GM23338 (cell line): ENCODE results near the gene NUSAP1. TPM values are rescaled to one million over a fixed set of nuclear protein-coding genes. Genes with fewer than 3 reads are reported as not detected.

ENCODE experiments used
- ATAC-seq: fragments of 200-7000 bp; cut with Tn5 transposase; 3 replicates; pipeline ENCODE4 v1.9.1; 2020
- DNase-seq: peaks from one replicate; pipeline ENCODE4 v3.0.0-alpha.2; 2015; ENCODE audit warnings: low spot score
- H2AFZ ChIP-seq: fragments of 200-600 bp; sonication (generic); 2 replicates; pipeline ENCODE4 v1.8.0; 2016; ENCODE audit warnings: antibody characterized with exemption, mild to moderate bottlenecking, moderate library complexity
- H3F3A ChIP-seq: fragments of 200-600 bp; sonication (generic); replicated peaks from 2 replicates; pipeline ENCODE4 v1.8.0; 2017; ENCODE audit warnings: antibody characterized with exemption, mixed run types, low read depth
- H3K27ac ChIP-seq: fragments of 200-600 bp; sonication (generic); 2 replicates; pipeline ENCODE4 v1.6.1; 2016; ENCODE audit warnings: low read depth
- H3K27me3 ChIP-seq: fragments of 200-600 bp; sonication (generic); 2 replicates; pipeline ENCODE4 v1.8.0; 2016; ENCODE audit warnings: mild to moderate bottlenecking, mixed run types, moderate library complexity; ENCODE audit not compliant: insufficient read depth
- H3K36me3 ChIP-seq: fragments of 200-600 bp; sonication (generic); 2 replicates; pipeline ENCODE4 v1.8.0; 2016; ENCODE audit warnings: mild to moderate bottlenecking; ENCODE audit not compliant: insufficient read depth
- H3K4me1 ChIP-seq: fragments of 200-600 bp; sonication (generic); 2 replicates; pipeline ENCODE4 v1.8.0; 2016; ENCODE audit warnings: mild to moderate bottlenecking, moderate library complexity; ENCODE audit not compliant: insufficient read depth
- H3K4me2 ChIP-seq: fragments of 200-600 bp; sonication (generic); 2 replicates; pipeline ENCODE4 v1.7.1; 2017; ENCODE audit warnings: mixed run types
- H3K4me3 ChIP-seq: fragments of 200-600 bp; sonication (generic); 2 replicates; pipeline ENCODE4 v1.6.1; 2016; ENCODE audit warnings: mixed run types
- H3K79me2 ChIP-seq: fragments of 200-600 bp; sonication (generic); replicated peaks from 2 replicates; pipeline ENCODE4 v1.8.0; 2017; ENCODE audit warnings: mild to moderate bottlenecking; ENCODE audit not compliant: insufficient read depth
- H3K9me2 ChIP-seq: fragments of 200-600 bp; sonication (generic); 2 replicates; pipeline ENCODE4 v1.8.0; 2017; ENCODE audit not compliant: insufficient read depth
- H4K20me1 ChIP-seq: fragments of 200-600 bp; sonication (generic); replicated peaks from 2 replicates; pipeline ENCODE4 v1.8.0; 2017; ENCODE audit warnings: mild to moderate bottlenecking; ENCODE audit not compliant: insufficient read depth
- H3K27ac Mint-ChIP-seq: 2 replicates; pipeline ENCODE4 v1.8.0; 2020; ENCODE audit warnings: inconsistent platforms, mild to moderate bottlenecking, moderate library complexity, mixed read lengths
- H3K27me3 Mint-ChIP-seq: 3 replicates; pipeline ENCODE4 v1.8.0; 2022; ENCODE audit warnings: low read depth, mild to moderate bottlenecking, moderate library complexity, mixed read lengths, inconsistent platforms; ENCODE audit not compliant: insufficient read depth, poor library complexity
- H3K36me3 Mint-ChIP-seq: 3 replicates; pipeline ENCODE4 v1.8.0; 2021; ENCODE audit warnings: low read depth, mild to moderate bottlenecking, inconsistent platforms, moderate library complexity, mixed read lengths
- H3K4me1 Mint-ChIP-seq: 3 replicates; pipeline ENCODE4 v1.8.0; 2020; ENCODE audit warnings: mild to moderate bottlenecking, inconsistent platforms, mixed read lengths
- H3K4me3 Mint-ChIP-seq: 3 replicates; pipeline ENCODE4 v1.8.0; 2021; ENCODE audit warnings: moderate library complexity, mild to moderate bottlenecking, inconsistent platforms, mixed read lengths
- H3K9me3 Mint-ChIP-seq: 3 replicates; pipeline ENCODE4 v1.8.0; 2020; ENCODE audit warnings: moderate library complexity, mild to moderate bottlenecking, inconsistent platforms, mixed read lengths
- CREB1 ChIP-seq: fragments of 250-450 bp; sonication (Bioruptor Pico); IDR thresholded peaks from 2 replicates; pipeline ENCODE4 v1.5.0; 2020; ENCODE audit warnings: low read depth, mild to moderate bottlenecking, moderate library complexity
- CTCF ChIP-seq, 2 experiments: fragments of 200-600 bp in 1 of 2; sonication (generic) in 1 of 2; conservative IDR thresholded peaks; 2 replicates each; pipeline versions ENCODE4 v1.5.1 to v1.6.1; 2016 to 2017; ENCODE audit warnings: antibody characterized with exemption in 2 of 2, low read depth in 2 of 2, mild to moderate bottlenecking in 2 of 2, moderate library complexity in 1 of 2
- ETS1 ChIP-seq: IDR thresholded peaks from 2 replicates; pipeline ENCODE4 v1.6.1; 2016; ENCODE audit warnings: antibody characterized with exemption
- EZH2 ChIP-seq: fragments of 200-600 bp; sonication (generic); IDR thresholded peaks from one replicate; pipeline ENCODE4 v1.8.0; 2017; ENCODE audit warnings: antibody characterized with exemption, mild to moderate bottlenecking, low read depth; ENCODE audit not compliant: unreplicated experiment
- JUNB ChIP-seq: IDR thresholded peaks from one replicate; pipeline ENCODE4 v1.6.1; 2016; ENCODE audit warnings: antibody characterized with exemption; ENCODE audit not compliant: unreplicated experiment
- POLR2AphosphoS5 ChIP-seq: IDR thresholded peaks from 2 replicates; pipeline ENCODE4 v1.6.1; 2016; ENCODE audit warnings: antibody characterized with exemption, low read depth
- ZNF114 ChIP-seq: fragments of 250-450 bp; sonication (Bioruptor Pico); IDR thresholded peaks from 2 replicates; pipeline ENCODE4 v1.5.0; 2020; ENCODE audit warnings: mild to moderate bottlenecking, moderate library complexity
- ZNF331 ChIP-seq: fragments of 250-450 bp; sonication (Bioruptor Pico); IDR thresholded peaks from 2 replicates; pipeline ENCODE4 v1.5.0; 2020; ENCODE audit warnings: low read depth, mild to moderate bottlenecking, moderate library complexity
- polyA plus RNA-seq: library from polyadenylated mRNA; unstranded; fragments of >200 nt; fragmentation: Nextera tagmentation; extraction: Ambion mirVana; gene quantifications from 2 replicates; pipeline ENCODE4 v1.2.1, GENCODE V29; 2016
- total RNA-seq: library from RNA; depleted of rRNA; stranded (reverse); fragments of >200 nt; shearing (Covaris generic); gene quantifications from 2 replicates; pipeline ENCODE4 v1.2.3, GENCODE V29; 2014

The NUSAP1 gene
- total and polyA plus RNA-seq, 2 experiments from 2014 or later: 126 to 272 TPM

GRCh38 chr15:41304149-41304770, 28.4 kb upstream of the NUSAP1 start (continued):
- no peak for TF ChIP-seq CTCF (conservative IDR thresholded peaks at IDR 0.05; ENCODE audit: low read depth in 2 of 2)
- TF ChIP-seq ZNF114: no peak
- TF ChIP-seq ETS1: no peak
- TF ChIP-seq ZNF331 (CRISPR knock-in tag): no peak
- TF ChIP-seq CREB1 (CRISPR knock-in tag): no peak

- DNase-seq: no peak
- peaks cover 12% of the 10 kb centered on the region; the same call in 2 of the 3 replicates for H3K36me3 Mint-ChIP-seq
- Histone ChIP-seq H3K36me3 (peaks cover 9% of the 10 kb centered on the region; the same call in 1 of the 2 replicates), H3F3A (0 out of 2 replicates have a peak, but pooled peaks cover 2% of the 10 kb centered on the region), H3K79me2 (no peaks in the 10 kb centered on the region), H3K9me2 (no peaks in the 10 kb centered on the region), H2AFZ (no peak overlapping the region), H3K4me2 (no peak overlapping the region), H3K4me1 (peaks cover 19% of the 10 kb centered on the region), H3K27me3 (no peaks in the 10 kb centered on the region), H4K20me1 (peaks cover 8% of the 10 kb centered on the region), H3K4me3 (no peak overlapping the region), H3K27ac (peak overlapping the region; percentile 47; the same call in 1 of the 2 replicates)
- no peaks in the 10 kb centered on the region for H3K27me3 Mint-ChIP-seq
- TF ChIP-seq POLR2AphosphoS5: 0 out of 2 replicates have a peak, but pooled peaks have one; percentile 26
- no peak for TF ChIP-seq EZH2
- no peak overlapping the region for H3K4me3 Mint-ChIP-seq
- peaks cover 22% of the 10 kb centered on the region for H3K4me1 Mint-ChIP-seq
- H3K27ac Mint-ChIP-seq: no peak overlapping the region
- H3K9me3 Mint-ChIP-seq: no peaks in the 10 kb centered on the region
- ATAC-seq: no peak
Observed at GRCh38 chr15:41307679-41308078, 25.0 kb upstream of the NUSAP1 start.

- H2AFZ ChIP-seq: no peak overlapping the region
- Mint-ChIP-seq H3K9me3 (no peaks in the 10 kb centered on the region), H3K4me1 (peaks cover 5% of the 10 kb centered on the region; the same call in 2 of the 3 replicates), H3K27ac (no peak overlapping the region), H3K4me3 (no peak overlapping the region), H3K36me3 (peaks cover 23% of the 10 kb centered on the region; the same call in 2 of the 3 replicates), H3K27me3 (no peaks in the 10 kb centered on the region)
- no peaks in the 10 kb centered on the region for H3K9me2 ChIP-seq
- H3K4me3 ChIP-seq: no peak overlapping the region
- H4K20me1 ChIP-seq: peaks cover 8% of the 10 kb centered on the region
- no peak overlapping the region for H3K4me2 ChIP-seq
- DNase-seq: no peak
- peaks cover 2% of the 10 kb centered on the region; the same call in 1 of the 2 replicates for H3K4me1 ChIP-seq
- ATAC-seq: no peak
- H3K79me2 ChIP-seq: no peaks in the 10 kb centered on the region
- H3K36me3 ChIP-seq: peaks cover 14% of the 10 kb centered on the region; the same call in 1 of the 2 replicates
- H3F3A ChIP-seq: 0 out of 2 replicates have a peak, but pooled peaks cover 2% of the 10 kb centered on the region
- H3K27me3 ChIP-seq: no peaks in the 10 kb centered on the region
- peak overlapping the region; percentile 59; the same call in 1 of the 2 replicates for H3K27ac ChIP-seq
- TF ChIP-seq POLR2AphosphoS5 (no peak), JUNB (no peak), CTCF (conservative IDR thresholded peaks at IDR 0.05; ENCODE audit: low read depth in 2 of 2) (no peak)
Observed at GRCh38 chr15:41309226-41309905, 23.3 kb upstream of the NUSAP1 start.
